WTC11 (cell line): ENCODE data around the gene GPR157.

ENCODE experiments used
- ATF2 ChIP-seq: sonication (generic); formaldehyde crosslinking; IDR thresholded peaks from 2 replicates; pipeline ENCODE4 v1.8.1; 2022; ENCODE audit warnings: low read depth, missing genetic modification reagents, borderline replicate concordance
- CTCF ChIP-seq: fragments of 200-600 bp; IDR thresholded peaks from 2 replicates; pipeline ENCODE4 v1.8.0; 2022; ENCODE audit warnings: antibody characterized with exemption
- E2F5 ChIP-seq: sonication (generic); formaldehyde crosslinking; IDR thresholded peaks from 2 replicates; pipeline ENCODE4 v1.8.1; 2022; ENCODE audit warnings: mild to moderate bottlenecking, moderate library complexity, missing genetic modification reagents
- PRDM15 ChIP-seq: sonication (generic); formaldehyde crosslinking; IDR thresholded peaks from 2 replicates; pipeline ENCODE4 v1.8.0; 2022; ENCODE audit warnings: missing genetic modification reagents
- ZNF232 ChIP-seq: sonication (generic); formaldehyde crosslinking; IDR thresholded peaks from 2 replicates; pipeline ENCODE4 v1.8.0; 2022; ENCODE audit warnings: mild to moderate bottlenecking, missing genetic modification reagents

DNA sequence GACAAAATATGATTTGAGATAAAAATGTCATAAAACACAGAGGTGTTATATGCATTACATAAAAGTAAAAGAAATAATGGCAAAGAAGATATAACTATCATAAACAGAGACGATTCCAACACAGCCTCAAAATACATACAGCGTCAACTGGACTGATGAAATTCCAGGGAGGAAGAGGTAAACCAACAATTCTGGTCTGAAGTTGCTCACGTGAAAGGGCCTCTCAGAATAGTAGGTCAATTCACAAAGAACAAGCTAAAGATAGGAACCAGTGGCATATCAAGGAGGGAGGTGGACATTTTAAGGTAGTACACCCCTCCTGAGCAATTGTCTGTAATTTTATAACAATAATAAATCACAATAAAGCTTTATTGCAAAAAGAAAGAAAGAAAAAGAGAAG, 78.1 kb downstream of the GPR157 start:
- TF ChIP-seq PRDM15 (CRISPR knock-in tag) (no peak), E2F5 (CRISPR knock-in tag) (no peak), CTCF (no peak), ATF2 (no peak), ZNF232 (no peak)
